Measurements from ENCODE around the gene CXCL17.

Gene CXCL17

DNA sequence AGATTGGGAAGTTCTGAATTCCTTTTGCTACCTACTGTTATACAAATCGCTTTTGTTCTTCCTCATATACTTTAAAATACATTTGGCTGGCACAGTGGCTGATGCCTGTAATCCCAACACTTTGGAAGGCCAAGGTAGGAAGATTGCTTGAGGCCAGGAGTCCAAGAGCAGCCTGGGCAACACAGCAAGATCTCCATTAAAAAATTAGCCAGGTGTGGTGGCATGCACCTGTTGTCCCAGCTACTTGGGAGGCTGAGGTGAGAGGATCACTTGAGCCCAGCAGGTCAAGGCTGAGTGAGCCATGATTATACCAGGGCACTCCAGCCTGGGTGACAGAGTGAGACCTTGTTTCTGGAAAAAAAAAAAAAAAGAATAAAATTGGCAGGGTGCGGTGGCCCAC, 34.4 kb upstream of the CXCL17 start:
- H3K4me2 ChIP-seq (ENCODE audit: low read length) = no peak overlapping the region
- H3K36me3 ChIP-seq (replicated peaks; ENCODE audit: low read depth, low read length) = no peaks in the 10 kb centered on the region
- no peak overlapping the region for H3K27ac ChIP-seq (ENCODE audit: low read length)
- no peaks in the 10 kb centered on the region for H3K9me3 ChIP-seq (ENCODE audit: insufficient read depth, low read length)
- no peak overlapping the region for H3K4me3 ChIP-seq (ENCODE audit: low read length)
- no peaks in the 10 kb centered on the region for H3K79me2 ChIP-seq (ENCODE audit: low read length)
- peaks cover 6% of the 10 kb centered on the region; the same call in 1 of the 2 replicates for H3K27me3 ChIP-seq (ENCODE audit: low read depth, low read length)
- no peak overlapping the region for H2AFZ ChIP-seq (ENCODE audit: low read depth, low read length)
- no peak overlapping the region for H3K9ac ChIP-seq (ENCODE audit: low read length)
- peaks cover 7% of the 10 kb centered on the region for H3K4me1 ChIP-seq (ENCODE audit: low read length)
- H4K20me1 ChIP-seq (ENCODE audit: insufficient read depth, low read length) = no peaks in the 10 kb centered on the region
- TF ChIP-seq, protein P1, sequence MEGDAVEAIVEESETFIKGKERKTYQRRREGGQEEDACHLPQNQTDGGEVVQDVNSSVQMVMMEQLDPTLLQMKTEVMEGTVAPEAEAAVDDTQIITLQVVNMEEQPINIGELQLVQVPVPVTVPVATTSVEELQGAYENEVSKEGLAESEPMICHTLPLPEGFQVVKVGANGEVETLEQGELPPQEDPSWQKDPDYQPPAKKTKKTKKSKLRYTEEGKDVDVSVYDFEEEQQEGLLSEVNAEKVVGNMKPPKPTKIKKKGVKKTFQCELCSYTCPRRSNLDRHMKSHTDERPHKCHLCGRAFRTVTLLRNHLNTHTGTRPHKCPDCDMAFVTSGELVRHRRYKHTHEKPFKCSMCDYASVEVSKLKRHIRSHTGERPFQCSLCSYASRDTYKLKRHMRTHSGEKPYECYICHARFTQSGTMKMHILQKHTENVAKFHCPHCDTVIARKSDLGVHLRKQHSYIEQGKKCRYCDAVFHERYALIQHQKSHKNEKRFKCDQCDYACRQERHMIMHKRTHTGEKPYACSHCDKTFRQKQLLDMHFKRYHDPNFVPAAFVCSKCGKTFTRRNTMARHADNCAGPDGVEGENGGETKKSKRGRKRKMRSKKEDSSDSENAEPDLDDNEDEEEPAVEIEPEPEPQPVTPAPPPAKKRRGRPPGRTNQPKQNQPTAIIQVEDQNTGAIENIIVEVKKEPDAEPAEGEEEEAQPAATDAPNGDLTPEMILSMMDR (IDR thresholded peaks at IDR 0.05; ENCODE audit: low read depth, low read length) = no peak
- no peak for TF ChIP-seq EZH2phosphoT487 (IDR thresholded peaks at IDR 0.05; ENCODE audit: low read depth)

GRCh38 chr19:42475366-42475765, 32.6 kb upstream of the CXCL17 start:
- no peak overlapping the region for H3K4me2 ChIP-seq (ENCODE audit: low read length)
- H3K27me3 ChIP-seq (ENCODE audit: low read depth, low read length) = peaks cover 6% of the 10 kb centered on the region; the same call in 1 of the 2 replicates
- H4K20me1 ChIP-seq (ENCODE audit: insufficient read depth, low read length) = no peaks in the 10 kb centered on the region
- H2AFZ ChIP-seq (ENCODE audit: low read depth, low read length) = no peak overlapping the region
- H3K9ac ChIP-seq (ENCODE audit: low read length) = no peak overlapping the region
- peaks cover 2% of the 10 kb centered on the region; the same call in 1 of the 2 replicates for H3K4me1 ChIP-seq (ENCODE audit: low read length)
- no peak overlapping the region for H3K27ac ChIP-seq (ENCODE audit: low read length)
- no peaks in the 10 kb centered on the region for H3K36me3 ChIP-seq (replicated peaks; ENCODE audit: low read depth, low read length)
- TF ChIP-seq, protein P1 (IDR thresholded peaks at IDR 0.05; ENCODE audit: low read depth, low read length) = no peak
- no peak for TF ChIP-seq EZH2phosphoT487 (IDR thresholded peaks at IDR 0.05; ENCODE audit: low read depth)
- no peaks in the 10 kb centered on the region for H3K79me2 ChIP-seq (ENCODE audit: low read length)
- H3K9me3 ChIP-seq (ENCODE audit: insufficient read depth, low read length) = no peaks in the 10 kb centered on the region
- H3K4me3 ChIP-seq (ENCODE audit: low read length) = no peak overlapping the region

DNA sequence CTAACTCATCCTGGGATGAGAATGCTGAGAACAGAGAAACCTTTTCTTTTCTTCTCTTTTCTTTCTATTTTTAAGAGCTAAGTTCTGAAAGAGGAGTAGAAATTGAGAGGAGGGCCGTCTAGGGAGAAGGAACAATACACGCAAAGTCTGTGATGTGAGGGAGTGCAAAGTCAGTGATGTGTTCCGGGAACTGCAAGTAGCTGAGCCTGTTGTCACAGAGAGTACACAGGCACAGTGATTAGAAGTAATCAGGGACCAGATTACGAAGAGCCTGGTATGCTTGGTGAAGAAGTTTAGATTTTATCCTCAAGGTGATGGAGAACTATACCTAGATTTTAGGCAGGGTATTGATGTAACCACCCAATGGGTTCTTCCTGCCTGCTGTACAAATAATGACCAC, 32.0 kb upstream of the CXCL17 start:
- Histone ChIP-seq H3K9ac (ENCODE audit: low read length) (no peak overlapping the region), H3K27ac (ENCODE audit: low read length) (no peak overlapping the region), H3K27me3 (ENCODE audit: low read depth, low read length) (peaks cover 6% of the 10 kb centered on the region; the same call in 1 of the 2 replicates), H3K4me2 (ENCODE audit: low read length) (no peak overlapping the region), H3K9me3 (ENCODE audit: insufficient read depth, low read length) (no peaks in the 10 kb centered on the region), H2AFZ (ENCODE audit: low read depth, low read length) (no peak overlapping the region), H4K20me1 (ENCODE audit: insufficient read depth, low read length) (no peaks in the 10 kb centered on the region), H3K4me1 (ENCODE audit: low read length) (no peaks in the 10 kb centered on the region), H3K79me2 (ENCODE audit: low read length) (no peaks in the 10 kb centered on the region), H3K36me3 (replicated peaks; ENCODE audit: low read depth, low read length) (no peaks in the 10 kb centered on the region), H3K4me3 (ENCODE audit: low read length) (no peak overlapping the region)
- TF ChIP-seq EZH2phosphoT487 (IDR thresholded peaks at IDR 0.05; ENCODE audit: low read depth) = no peak
- TF ChIP-seq, protein P1 (IDR thresholded peaks at IDR 0.05; ENCODE audit: low read depth, low read length) = no peak

DNA sequence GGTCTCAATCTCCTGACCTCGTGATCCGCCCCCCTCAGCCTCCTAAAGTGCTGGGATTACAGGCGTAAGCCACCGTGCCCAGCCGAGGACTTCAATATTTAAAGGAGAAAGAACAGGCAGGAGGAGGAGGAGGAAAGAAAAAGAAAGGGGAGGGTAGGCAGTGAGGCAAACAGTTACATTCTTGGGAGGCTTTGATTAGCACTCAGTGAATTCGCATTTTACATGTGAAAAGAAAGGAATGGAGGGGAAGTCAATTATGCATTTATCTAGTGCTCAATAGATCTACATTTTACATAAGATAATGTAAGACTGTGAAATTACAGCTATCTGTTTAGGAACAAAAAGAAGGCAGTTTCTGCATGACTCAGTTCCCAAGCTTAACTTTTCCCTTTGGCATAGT, 30.9 kb upstream of the CXCL17 start:
- Histone ChIP-seq H3K4me2 (ENCODE audit: low read length) (no peak overlapping the region), H2AFZ (ENCODE audit: low read depth, low read length) (no peak overlapping the region), H3K36me3 (replicated peaks; ENCODE audit: low read depth, low read length) (no peaks in the 10 kb centered on the region), H3K9me3 (ENCODE audit: insufficient read depth, low read length) (no peaks in the 10 kb centered on the region), H3K27ac (ENCODE audit: low read length) (no peak overlapping the region), H3K4me1 (ENCODE audit: low read length) (no peaks in the 10 kb centered on the region), H3K79me2 (ENCODE audit: low read length) (no peaks in the 10 kb centered on the region), H3K9ac (ENCODE audit: low read length) (no peak overlapping the region), H3K27me3 (ENCODE audit: low read depth, low read length) (0 out of 2 replicates have a peak, but pooled peaks cover 3% of the 10 kb centered on the region), H3K4me3 (ENCODE audit: low read length) (no peak overlapping the region), H4K20me1 (ENCODE audit: insufficient read depth, low read length) (no peaks in the 10 kb centered on the region)
- TF ChIP-seq EZH2phosphoT487 (IDR thresholded peaks at IDR 0.05; ENCODE audit: low read depth) = no peak
- TF ChIP-seq, protein P1 (IDR thresholded peaks at IDR 0.05; ENCODE audit: low read depth, low read length) = no peak
